Fibroblast of skin of left quadriceps (primary cell): ENCODE measurements around the gene MARCHF3.
"Not testable (repeated sequence)": the region's sequence is repeated elsewhere in the genome, so short reads cannot be mapped to it uniquely, and the experiment has no call there.

Experiments
- DNase-seq, 2 experiments: peaks; one replicate each; pipeline ENCODE4 v3.0.0-alpha.2; 2013; ENCODE audit warnings: low read depth in 2 of 2

The MARCHF3 gene

GRCh38 chr5:126917918-126918614 is 112.3 kb downstream of the MARCHF3 start:
- DNase-seq: no peak

- DNase-seq: no peak
Observed at GRCh38 chr5:126915496-126915895, 114.9 kb downstream of the MARCHF3 start.

GRCh38 chr5:126914801-126915436 is 115.4 kb downstream of the MARCHF3 start:
- no peak for DNase-seq

- peak; percentile 63 for DNase-seq
Observed at GRCh38 chr5:126912616-126913200, 117.7 kb downstream of the MARCHF3 start.

GRCh38 chr5:126911986-126912385 is 118.4 kb downstream of the MARCHF3 start:
- no peak for DNase-seq

- no peak for DNase-seq
Observed at GRCh38 chr5:126909856-126910255, 120.5 kb downstream of the MARCHF3 start.

- DNase-seq: not testable (repeated sequence)
Observed at GRCh38 chr5:126904407-126904806, 126.0 kb downstream of the MARCHF3 start.

- no peak for DNase-seq
Observed at GRCh38 chr5:126900796-126901195, 129.6 kb downstream of the MARCHF3 start.

GRCh38 chr5:126899476-126899875 is 130.9 kb downstream of the MARCHF3 start:
- DNase-seq: no peak

GRCh38 chr5:126897851-126898630 is 132.3 kb downstream of the MARCHF3 start:
- no peak for DNase-seq

- no peak for DNase-seq
Observed at GRCh38 chr5:126896170-126896702, 134.1 kb downstream of the MARCHF3 start.

GRCh38 chr5:126895712-126896111 is 134.6 kb downstream of the MARCHF3 start:
- DNase-seq: not testable (repeated sequence)

GRCh38 chr5:126890414-126890813 is 139.9 kb downstream of the MARCHF3 start:
- DNase-seq: not testable (repeated sequence)

GRCh38 chr5:126888175-126888574 is 142.2 kb downstream of the MARCHF3 start:
- DNase-seq: no peak

GRCh38 chr5:126884269-126884819 is 146.0 kb downstream of the MARCHF3 start:
- DNase-seq: peak; percentile 81 to 82

GRCh38 chr5:126883564-126884245 is 146.7 kb downstream of the MARCHF3 start:
- DNase-seq: no peak

- DNase-seq: no peak
Observed at GRCh38 chr5:126881821-126882600, 148.3 kb downstream of the MARCHF3 start.

GRCh38 chr5:126878634-126879033 is 151.7 kb downstream of the MARCHF3 start:
- no peak for DNase-seq

GRCh38 chr5:126878085-126878484 is 152.3 kb downstream of the MARCHF3 start:
- no peak for DNase-seq

- no peak for DNase-seq
Observed at GRCh38 chr5:126877602-126878001, 152.8 kb downstream of the MARCHF3 start.
